ENCODE data around the gene APBB1.

APBB1 gene

GRCh38 chr11:6350043-6350442, 68.9 kb downstream of the APBB1 start:
- DNase-seq (ENCODE audit: low read depth), result no peak
- TF ChIP-seq, protein P1, sequence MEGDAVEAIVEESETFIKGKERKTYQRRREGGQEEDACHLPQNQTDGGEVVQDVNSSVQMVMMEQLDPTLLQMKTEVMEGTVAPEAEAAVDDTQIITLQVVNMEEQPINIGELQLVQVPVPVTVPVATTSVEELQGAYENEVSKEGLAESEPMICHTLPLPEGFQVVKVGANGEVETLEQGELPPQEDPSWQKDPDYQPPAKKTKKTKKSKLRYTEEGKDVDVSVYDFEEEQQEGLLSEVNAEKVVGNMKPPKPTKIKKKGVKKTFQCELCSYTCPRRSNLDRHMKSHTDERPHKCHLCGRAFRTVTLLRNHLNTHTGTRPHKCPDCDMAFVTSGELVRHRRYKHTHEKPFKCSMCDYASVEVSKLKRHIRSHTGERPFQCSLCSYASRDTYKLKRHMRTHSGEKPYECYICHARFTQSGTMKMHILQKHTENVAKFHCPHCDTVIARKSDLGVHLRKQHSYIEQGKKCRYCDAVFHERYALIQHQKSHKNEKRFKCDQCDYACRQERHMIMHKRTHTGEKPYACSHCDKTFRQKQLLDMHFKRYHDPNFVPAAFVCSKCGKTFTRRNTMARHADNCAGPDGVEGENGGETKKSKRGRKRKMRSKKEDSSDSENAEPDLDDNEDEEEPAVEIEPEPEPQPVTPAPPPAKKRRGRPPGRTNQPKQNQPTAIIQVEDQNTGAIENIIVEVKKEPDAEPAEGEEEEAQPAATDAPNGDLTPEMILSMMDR (conservative IDR thresholded peaks at IDR 0.05; ENCODE audit: low read length), result no peak
- H3K4me3 ChIP-seq (ENCODE audit: low read length), result no peak overlapping the region

DNA sequence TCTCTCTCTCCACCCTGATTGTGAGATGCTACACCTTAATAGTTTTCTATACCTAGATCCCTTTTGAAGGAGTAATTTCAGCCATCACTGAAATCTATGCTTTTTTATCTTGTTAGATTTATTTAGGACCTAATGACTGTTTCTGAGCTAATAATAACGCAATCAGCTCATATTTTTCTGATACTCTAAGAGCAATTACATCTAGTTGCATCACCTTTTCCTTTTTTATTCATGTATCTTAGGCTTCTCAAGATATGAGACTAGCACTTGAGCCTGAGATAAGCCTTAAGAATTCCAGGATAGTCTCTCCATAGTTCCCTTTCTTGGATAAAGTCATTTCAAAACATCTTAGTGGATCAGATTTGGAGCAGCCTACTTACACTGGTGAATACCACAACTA, 73.5 kb downstream of the APBB1 start:
- DNase-seq (ENCODE audit: low read depth), result no peak
- TF ChIP-seq, protein P1 (conservative IDR thresholded peaks at IDR 0.05; ENCODE audit: low read length), result no peak
- H3K4me3 ChIP-seq (ENCODE audit: low read length), result no peak overlapping the region
